AG20443 (cell line): ENCODE data around the gene RUVBL2.

Experiments
- DNase-seq: peaks from one replicate; pipeline ENCODE4 v3.0.0; 2012; ENCODE audit warnings: low spot score, mixed read lengths

The RUVBL2 gene

GRCh38 chr19:48989701-48990291 is 3.9 kb upstream of the RUVBL2 start:
- no peak for DNase-seq

GRCh38 chr19:48990400-48990799 is 3.3 kb upstream of the RUVBL2 start:
- no peak for DNase-seq

- DNase-seq, result no peak
Measured at GRCh38 chr19:48991011-48991609, 2.6 kb upstream of the RUVBL2 start.

- DNase-seq, result peak; percentile 93
Measured at GRCh38 chr19:48991873-48992580, 1.7 kb upstream of the RUVBL2 start.

- no peak for DNase-seq
Measured at GRCh38 chr19:48992581-48993174, 1.0 kb upstream of the RUVBL2 start.

GRCh38 chr19:48994035-48994386 is 324 bp downstream of the RUVBL2 start:
- DNase-seq, result no peak

GRCh38 chr19:48997972-48998371 is 4.3 kb downstream of the RUVBL2 start:
- DNase-seq, result peak; percentile 56

- DNase-seq, result peak; percentile 74
Measured at GRCh38 chr19:48999481-49000325, 6.0 kb downstream of the RUVBL2 start.

- DNase-seq, result no peak
Measured at GRCh38 chr19:49004133-49004532, 10.4 kb downstream of the RUVBL2 start.

- DNase-seq, result no peak
Measured at GRCh38 chr19:49004964-49005614, 11.4 kb downstream of the RUVBL2 start.

GRCh38 chr19:49006905-49007304 is 13.2 kb downstream of the RUVBL2 start:
- no peak for DNase-seq

- no peak for DNase-seq
Measured at GRCh38 chr19:49009828-49010227, 16.1 kb downstream of the RUVBL2 start.

- no peak for DNase-seq
Measured at GRCh38 chr19:49010453-49010852, 16.8 kb downstream of the RUVBL2 start.

- no peak for DNase-seq
Measured at GRCh38 chr19:49011194-49011593, 17.5 kb downstream of the RUVBL2 start.

- no peak for DNase-seq
Measured at GRCh38 chr19:49014123-49014869, 20.6 kb downstream of the RUVBL2 start.

GRCh38 chr19:49014870-49015255 is 21.2 kb downstream of the RUVBL2 start:
- no peak for DNase-seq

- no peak for DNase-seq
Measured at GRCh38 chr19:49016067-49016839, 22.6 kb downstream of the RUVBL2 start.

GRCh38 chr19:49017041-49017665 is 23.5 kb downstream of the RUVBL2 start, which contains the start of gene LHB:
Gene LHB, minus strand, starts transcription at chr19:49017091. Its CDS starts 10 bp downstream, at chr19:49017081.
- no peak for DNase-seq

- peak; percentile 87 for DNase-seq
Measured at GRCh38 chr19:49017666-49018351, 24.1 kb downstream of the RUVBL2 start.
